ENCODE results near the gene KDM8.

GRCh38 chr16:27202923-27203506 is 311 bp upstream of the KDM8 start:
- no peak for TF ChIP-seq POLR2A (IDR thresholded peaks at IDR 0.05; ENCODE audit: low read length)
- TF ChIP-seq GATA1 (IDR thresholded peaks at IDR 0.05; ENCODE audit: low read depth, low read length): no peak

All from erythroblast (primary cell).